CD14-positive monocyte (primary cell): ENCODE results near the gene KIF21B. TPM values are rescaled to one million over a fixed set of nuclear protein-coding genes. Genes with fewer than 3 reads are reported as not detected.

Experiments
- DNase-seq, 3 donors: peaks; one replicate each; pipeline ENCODE4 v3.0.0-alpha.2; 2011 to 2022
- H2AFZ ChIP-seq: 2 replicates; pipeline ENCODE4 v1.6.0; 2012; ENCODE audit warnings: mild to moderate bottlenecking, low read depth, low read length, inconsistent platforms; ENCODE audit not compliant: insufficient read depth, poor library complexity, severe bottlenecking
- H3K27ac ChIP-seq, 2 donors: 1 replicate in 1 of 2; 2 replicates in 1 of 2; pipeline ENCODE4 v1.5.1; 2012 to 2013; ENCODE audit warnings: low read length in 2 of 2, control low read depth in 1 of 2, inconsistent platforms in 1 of 2, low read depth in 1 of 2, mild to moderate bottlenecking in 1 of 2
- H3K27me3 ChIP-seq, 2 donors: one replicate each; pipeline versions ENCODE4 v1.6.0 to v1.6.1; 2011 to 2013; ENCODE audit warnings: low read length in 2 of 2; ENCODE audit not compliant: control insufficient read depth in 2 of 2, insufficient read depth in 2 of 2
- H3K36me3 ChIP-seq, 2 donors: replicated peaks in 1 of 2; 1 replicate in 1 of 2; 2 replicates in 1 of 2; pipeline versions ENCODE4 v1.5.1 to v1.6.1; 2012 to 2013; ENCODE audit warnings: low read length in 2 of 2, control low read depth in 1 of 2, inconsistent platforms in 1 of 2, mild to moderate bottlenecking in 1 of 2; ENCODE audit not compliant: insufficient read depth in 2 of 2, control insufficient read depth in 1 of 2
- H3K4me1 ChIP-seq, 2 donors: 1 replicate in 1 of 2; 2 replicates in 1 of 2; pipeline versions ENCODE4 v1.5.1 to v1.6.1; 2012 to 2013; ENCODE audit warnings: low read length in 2 of 2, control low read depth in 1 of 2, inconsistent platforms in 1 of 2, mild to moderate bottlenecking in 1 of 2, moderate library complexity in 1 of 2; ENCODE audit not compliant: insufficient read depth in 2 of 2, control insufficient read depth in 1 of 2
- H3K4me2 ChIP-seq: replicated peaks from 2 replicates; pipeline ENCODE3; 2012; ENCODE audit warnings: low read length, moderate library complexity, mild to moderate bottlenecking; ENCODE audit not compliant: poor library complexity, severe bottlenecking; ENCODE audit errors: extremely low read depth
- H3K4me3 ChIP-seq, 3 experiments: fragments of 200-600 bp in 1 of 3; sonication (generic) in 1 of 3; replicated peaks in 1 of 3; 1 replicate in 2 of 3; 2 replicates in 1 of 3; pipeline ENCODE4 v1.5.1; 2011 to 2013; ENCODE audit warnings: low read length in 3 of 3, mild to moderate bottlenecking in 3 of 3, control low read depth in 2 of 3, low read depth in 2 of 3, inconsistent platforms in 1 of 3, moderate library complexity in 1 of 3
- H3K79me2 ChIP-seq: 2 replicates; pipeline ENCODE4 v1.6.0; 2012; ENCODE audit warnings: mild to moderate bottlenecking, control low read depth, inconsistent platforms, low read length, moderate library complexity; ENCODE audit not compliant: insufficient read depth
- H3K9ac ChIP-seq: 2 replicates; pipeline ENCODE4 v1.6.0; 2017; ENCODE audit warnings: low read length, mild to moderate bottlenecking; ENCODE audit not compliant: insufficient read depth, poor library complexity, severe bottlenecking
- H3K9me3 ChIP-seq, 2 donors: replicated peaks in 1 of 2; 1 replicate in 1 of 2; 2 replicates in 1 of 2; pipeline versions ENCODE4 v1.5.1 to v1.6.1; 2012 to 2013; ENCODE audit warnings: low read length in 2 of 2, control low read depth in 1 of 2; ENCODE audit not compliant: control insufficient read depth in 1 of 2, insufficient read depth in 1 of 2
- H4K20me1 ChIP-seq: 2 replicates; pipeline ENCODE4 v1.6.0; 2012; ENCODE audit warnings: mild to moderate bottlenecking, low read length, control low read depth, moderate library complexity; ENCODE audit not compliant: insufficient read depth
- H3K27ac Mint-ChIP-seq, 7 donors: one replicate each; pipeline ENCODE4 v1.8.0; 2020; ENCODE audit warnings: mild to moderate bottlenecking in 7 of 7, mixed read lengths in 7 of 7, moderate library complexity in 6 of 7, inconsistent platforms in 2 of 7
- H3K27me3 Mint-ChIP-seq, 3 donors: one replicate each; pipeline ENCODE4 v1.8.0; 2021 to 2022; ENCODE audit warnings: low read depth in 3 of 3, mild to moderate bottlenecking in 3 of 3, mixed read lengths in 3 of 3, moderate library complexity in 3 of 3, inconsistent platforms in 1 of 3
- H3K36me3 Mint-ChIP-seq, 2 donors: one replicate each; pipeline ENCODE4 v1.8.0; 2020; ENCODE audit warnings: mixed read lengths in 2 of 2, inconsistent platforms in 1 of 2, mild to moderate bottlenecking in 1 of 2
- H3K4me1 Mint-ChIP-seq: one replicate; pipeline ENCODE4 v1.8.0; 2020; ENCODE audit warnings: mild to moderate bottlenecking, mixed read lengths
- H3K4me3 Mint-ChIP-seq, 2 donors: one replicate each; pipeline ENCODE4 v1.8.0; 2020; ENCODE audit warnings: mild to moderate bottlenecking in 2 of 2, mixed read lengths in 2 of 2, moderate library complexity in 1 of 2
- H3K9me3 Mint-ChIP-seq, 7 donors: one replicate each; pipeline ENCODE4 v1.8.0; 2020 to 2022; ENCODE audit warnings: mixed read lengths in 7 of 7, mild to moderate bottlenecking in 6 of 7, moderate library complexity in 6 of 7, inconsistent platforms in 2 of 7
- WGBS: methylation state at CpG from one replicate; pipeline ENCODE4 v1.1.5; 2013; ENCODE audit warnings: missing lambda C conversion rate; ENCODE audit not compliant: insufficient coverage; 5-methylcytosine and 5-hydroxymethylcytosine counted together
- intact Hi-C, 2 donors: fragments of 100-400 bp; cut with micrococcal nuclease; formaldehyde crosslinking; loops; one replicate each; pipeline versions ENCODE4 v1.15.0 to v1.15.1; 2023
- polyA plus RNA-seq, 3 donors: library from polyadenylated mRNA; depleted of rRNA in 1 of 3; unstranded in 2 of 3; stranded (reverse) in 1 of 3; fragments of 300-500 nt in 2 of 3; fragments of >200 nt in 1 of 3; fragmentation: Illumina TruSeq in 2 of 3; gene quantifications; 1 replicate in 2 of 3; 2 replicates in 1 of 3; pipeline ENCODE4 v1.2.3, GENCODE V29; 2012 to 2021
- TF ChIP-seq, protein P1 (sequence below): fragments of 200-600 bp; IDR thresholded peaks from one replicate; pipeline ENCODE4 v1.8.0; 2022; ENCODE audit warnings: antibody characterized with exemption, mild to moderate bottlenecking

Gene KIF21B
- polyA plus RNA-seq, 3 donors, result 0.18 to 9.8 (median 0.30) TPM

DNA sequence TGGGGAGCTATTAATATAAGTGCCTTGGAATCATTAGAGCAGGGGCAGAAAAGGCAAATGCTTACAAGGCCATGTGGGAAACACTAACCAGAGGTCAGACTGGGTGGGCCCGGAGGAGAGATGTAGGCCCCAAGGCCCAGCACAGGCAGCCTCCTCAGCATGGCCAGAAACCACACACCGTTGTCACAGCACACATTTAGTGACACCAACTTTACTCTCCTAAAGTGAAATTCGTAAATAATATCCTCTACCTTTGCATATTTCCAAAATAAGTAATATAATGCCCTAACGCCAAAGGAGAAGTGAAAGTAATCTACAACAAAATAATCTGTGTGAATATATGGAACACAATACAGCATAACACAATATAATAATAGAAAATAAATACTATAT is 62.6 kb downstream of the KIF21B start:
- WGBS, result 100% methylated on average over 1 of the region's 4 CpGs
- Histone ChIP-seq H3K27ac (no peak overlapping the region), H3K9ac (no peak overlapping the region), H3K4me2 (no peak overlapping the region), H3K4me1 (no peaks in the 10 kb centered on the region), H3K36me3 (no peaks in the 10 kb centered on the region), H2AFZ (no peak overlapping the region), H3K4me3 (no peak overlapping the region), H4K20me1 (no peaks in the 10 kb centered on the region), H3K27me3 (no peaks in the 10 kb centered on the region), H3K9me3 (no peaks in the 10 kb centered on the region), H3K79me2 (no peaks in the 10 kb centered on the region)
- no peaks in the 10 kb centered on the region for H3K36me3 Mint-ChIP-seq
- no peak for DNase-seq
- no peak overlapping the region for H3K27ac Mint-ChIP-seq
- no peaks in the 10 kb centered on the region for H3K9me3 Mint-ChIP-seq
- H3K27me3 Mint-ChIP-seq, result peaks cover 4 to 7% (median 5%) of the 10 kb centered on the region in 3 donors
- peaks cover 2% of the 10 kb centered on the region for H3K4me1 Mint-ChIP-seq
- intact Hi-C loops, result no loop called here
- no peak overlapping the region for H3K4me3 Mint-ChIP-seq
- TF ChIP-seq, protein P1, sequence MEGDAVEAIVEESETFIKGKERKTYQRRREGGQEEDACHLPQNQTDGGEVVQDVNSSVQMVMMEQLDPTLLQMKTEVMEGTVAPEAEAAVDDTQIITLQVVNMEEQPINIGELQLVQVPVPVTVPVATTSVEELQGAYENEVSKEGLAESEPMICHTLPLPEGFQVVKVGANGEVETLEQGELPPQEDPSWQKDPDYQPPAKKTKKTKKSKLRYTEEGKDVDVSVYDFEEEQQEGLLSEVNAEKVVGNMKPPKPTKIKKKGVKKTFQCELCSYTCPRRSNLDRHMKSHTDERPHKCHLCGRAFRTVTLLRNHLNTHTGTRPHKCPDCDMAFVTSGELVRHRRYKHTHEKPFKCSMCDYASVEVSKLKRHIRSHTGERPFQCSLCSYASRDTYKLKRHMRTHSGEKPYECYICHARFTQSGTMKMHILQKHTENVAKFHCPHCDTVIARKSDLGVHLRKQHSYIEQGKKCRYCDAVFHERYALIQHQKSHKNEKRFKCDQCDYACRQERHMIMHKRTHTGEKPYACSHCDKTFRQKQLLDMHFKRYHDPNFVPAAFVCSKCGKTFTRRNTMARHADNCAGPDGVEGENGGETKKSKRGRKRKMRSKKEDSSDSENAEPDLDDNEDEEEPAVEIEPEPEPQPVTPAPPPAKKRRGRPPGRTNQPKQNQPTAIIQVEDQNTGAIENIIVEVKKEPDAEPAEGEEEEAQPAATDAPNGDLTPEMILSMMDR, result no peak

DNA sequence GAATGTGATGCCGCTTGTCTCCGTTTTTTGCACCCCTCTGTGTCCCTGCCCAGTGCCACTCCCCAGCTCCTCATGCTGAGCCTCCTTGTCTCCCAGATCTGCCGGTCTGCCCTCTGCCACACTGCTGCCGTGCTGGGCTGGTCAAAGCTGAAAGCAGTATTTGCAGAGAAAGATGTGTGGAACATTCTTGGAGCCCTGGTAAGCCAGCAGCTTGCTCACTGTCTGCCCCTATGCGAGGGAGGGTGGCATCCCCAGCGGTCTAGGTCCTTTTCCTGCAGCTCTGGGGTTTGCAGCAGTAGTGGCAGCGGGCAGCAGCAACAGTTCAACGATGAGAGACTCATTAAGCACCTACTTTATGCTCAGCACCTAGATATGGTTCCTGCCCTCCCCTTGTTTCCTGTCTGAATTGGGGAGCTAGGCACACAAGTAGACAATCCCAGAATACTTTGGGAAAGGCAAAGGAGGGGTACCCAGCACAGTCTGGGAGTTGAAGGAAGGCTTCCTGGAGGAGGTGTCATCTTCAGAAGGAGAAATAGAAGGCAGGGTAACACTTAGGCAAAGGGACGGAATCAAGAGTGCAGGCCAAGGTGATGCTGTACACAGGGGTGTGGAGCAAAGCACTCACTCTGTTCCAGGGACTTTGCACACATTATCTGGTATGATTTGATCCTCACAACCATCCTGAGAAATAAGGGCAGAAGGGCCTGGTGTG is 63.1 kb downstream of the KIF21B start:
- Histone ChIP-seq H2AFZ (no peak overlapping the region), H3K4me1 (no peaks in the 10 kb centered on the region)
- 84% methylated on average over 8 of the region's 9 CpGs for WGBS

More for the DNA sequence above, 63.1 kb downstream of the KIF21B start:
- Mint-ChIP-seq H3K4me3 (no peak overlapping the region), H3K36me3 (no peaks in the 10 kb centered on the region), H3K9me3 (no peaks in the 10 kb centered on the region), H3K27ac (no peak overlapping the region), H3K4me1 (peaks cover 2% of the 10 kb centered on the region), H3K27me3 (peaks cover 4 to 7% (median 4%) of the 10 kb centered on the region in 3 donors)
- H3K36me3 ChIP-seq, result no peaks in the 10 kb centered on the region
- H3K9me3 ChIP-seq, result no peaks in the 10 kb centered on the region
- H3K4me2 ChIP-seq, result no peak overlapping the region
- intact Hi-C loops, result no loop called here
- H3K79me2 ChIP-seq, result no peaks in the 10 kb centered on the region
- H3K9ac ChIP-seq, result no peak overlapping the region
- no peak for DNase-seq
- no peak overlapping the region for H3K4me3 ChIP-seq
- no peak overlapping the region for H3K27ac ChIP-seq
- TF ChIP-seq, protein P1, result no peak
- no peaks in the 10 kb centered on the region for H3K27me3 ChIP-seq
- no peaks in the 10 kb centered on the region for H4K20me1 ChIP-seq
